HEK293T (cell line): ENCODE measurements around the gene ADGRL3.

Experiments
- CTCF ChIA-PET: fragments of 350-600 bp; formaldehyde crosslinking; extraction: SDS; loops from one replicate; lab custom pipeline; 2021; ENCODE audit warnings: antibody characterized with exemption, inconsistent platforms; lab: Yijun Ruan, JAX
- POLR2A ChIA-PET: fragments of 350-600 bp; formaldehyde crosslinking; extraction: SDS; loops from one replicate; lab custom pipeline; 2020; ENCODE audit warnings: antibody characterized with exemption, inconsistent platforms; lab: Yijun Ruan, JAX
- DNase-seq: peaks from one replicate; pipeline ENCODE4 v3.0.0; 2012; ENCODE audit warnings: mixed read lengths; ENCODE audit errors: extremely low spot score
- ARNT ChIP-seq: fragments of 450-650 bp; IDR thresholded peaks from 2 replicates; pipeline ENCODE4 v1.6.1; 2017; ENCODE audit warnings: mild to moderate bottlenecking
- BHLHE40 ChIP-seq: fragments of 450-650 bp; IDR thresholded peaks from 2 replicates; pipeline ENCODE4 v1.6.1; 2016; ENCODE audit warnings: mild to moderate bottlenecking, moderate library complexity, borderline replicate concordance
- CTBP1 ChIP-seq: fragments of 450-650 bp; IDR thresholded peaks from 2 replicates; pipeline ENCODE4 v1.6.1; 2016; ENCODE audit warnings: borderline replicate concordance
- ELF4 ChIP-seq: fragments of 450-650 bp; IDR thresholded peaks from 2 replicates; pipeline ENCODE4 v1.6.1; 2017; ENCODE audit warnings: antibody characterized with exemption
- FOXA1 ChIP-seq: fragments of 450-650 bp; IDR thresholded peaks from 2 replicates; pipeline ENCODE4 v1.6.1; 2016; ENCODE audit warnings: mild to moderate bottlenecking
- FOXK2 ChIP-seq: fragments of 450-650 bp; IDR thresholded peaks from 2 replicates; pipeline ENCODE4 v1.6.1; 2016; ENCODE audit warnings: mild to moderate bottlenecking
- FOXM1 ChIP-seq: fragments of 450-650 bp; IDR thresholded peaks from 2 replicates; pipeline ENCODE4 v1.6.1; 2017; ENCODE audit warnings: mild to moderate bottlenecking, borderline replicate concordance
- HDGF ChIP-seq: fragments of 450-650 bp; IDR thresholded peaks from 2 replicates; pipeline ENCODE4 v1.6.1; 2017; ENCODE audit warnings: antibody characterized with exemption, borderline replicate concordance
- L3MBTL2 ChIP-seq: fragments of 450-650 bp; conservative IDR thresholded peaks from 2 replicates; pipeline ENCODE4 v1.6.1; 2016; ENCODE audit warnings: mild to moderate bottlenecking
- LEF1 ChIP-seq: fragments of 450-650 bp; IDR thresholded peaks from 2 replicates; pipeline ENCODE4 v1.6.1; 2017; ENCODE audit warnings: mild to moderate bottlenecking, borderline replicate concordance
- NFRKB ChIP-seq: fragments of 450-650 bp; IDR thresholded peaks from 2 replicates; pipeline ENCODE4 v1.6.1; 2016; ENCODE audit warnings: mild to moderate bottlenecking, moderate library complexity
- SP1 ChIP-seq: fragments of 450-650 bp; IDR thresholded peaks from 2 replicates; pipeline ENCODE4 v1.6.1; 2017
- SUZ12 ChIP-seq: fragments of 450-650 bp; IDR thresholded peaks from 2 replicates; pipeline ENCODE4 v1.6.1; 2016; ENCODE audit warnings: mild to moderate bottlenecking
- TARDBP ChIP-seq: fragments of 450-650 bp; IDR thresholded peaks from 2 replicates; pipeline ENCODE4 v1.6.1; 2016
- ZNF384 ChIP-seq: fragments of 450-650 bp; IDR thresholded peaks from 2 replicates; pipeline ENCODE4 v1.6.1; 2016
- TF ChIP-seq, protein P1 (sequence below): fragments of 450-650 bp; IDR thresholded peaks from 2 replicates; pipeline ENCODE4 v1.6.1; 2016

Gene ADGRL3

DNA sequence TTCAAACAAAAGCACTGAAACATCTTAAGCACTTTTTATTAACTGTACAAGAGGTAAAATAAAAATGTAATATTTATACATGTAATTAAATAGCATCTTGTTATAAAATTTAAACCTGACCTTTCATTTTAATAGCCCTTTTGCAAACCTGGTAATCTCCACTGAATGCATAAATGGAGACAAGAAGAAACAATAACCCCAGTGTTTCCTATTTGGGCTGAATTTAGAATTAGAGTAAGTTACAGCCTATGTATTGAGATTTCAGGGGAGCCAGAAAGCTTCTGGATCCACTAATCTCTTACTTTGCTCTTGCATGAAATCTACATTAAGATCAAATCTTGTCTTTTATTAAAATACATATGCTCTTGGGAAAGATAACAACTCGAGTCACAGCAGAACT lies 261.8 kb downstream of the ADGRL3 start:
- no peak for DNase-seq
- TF ChIP-seq FOXA1 (no peak), HDGF (no peak), ELF4 (no peak), NFRKB (no peak), TARDBP (no peak)
- POLR2A ChIA-PET: no interaction called here
- CTCF ChIA-PET: no interaction called here

DNA sequence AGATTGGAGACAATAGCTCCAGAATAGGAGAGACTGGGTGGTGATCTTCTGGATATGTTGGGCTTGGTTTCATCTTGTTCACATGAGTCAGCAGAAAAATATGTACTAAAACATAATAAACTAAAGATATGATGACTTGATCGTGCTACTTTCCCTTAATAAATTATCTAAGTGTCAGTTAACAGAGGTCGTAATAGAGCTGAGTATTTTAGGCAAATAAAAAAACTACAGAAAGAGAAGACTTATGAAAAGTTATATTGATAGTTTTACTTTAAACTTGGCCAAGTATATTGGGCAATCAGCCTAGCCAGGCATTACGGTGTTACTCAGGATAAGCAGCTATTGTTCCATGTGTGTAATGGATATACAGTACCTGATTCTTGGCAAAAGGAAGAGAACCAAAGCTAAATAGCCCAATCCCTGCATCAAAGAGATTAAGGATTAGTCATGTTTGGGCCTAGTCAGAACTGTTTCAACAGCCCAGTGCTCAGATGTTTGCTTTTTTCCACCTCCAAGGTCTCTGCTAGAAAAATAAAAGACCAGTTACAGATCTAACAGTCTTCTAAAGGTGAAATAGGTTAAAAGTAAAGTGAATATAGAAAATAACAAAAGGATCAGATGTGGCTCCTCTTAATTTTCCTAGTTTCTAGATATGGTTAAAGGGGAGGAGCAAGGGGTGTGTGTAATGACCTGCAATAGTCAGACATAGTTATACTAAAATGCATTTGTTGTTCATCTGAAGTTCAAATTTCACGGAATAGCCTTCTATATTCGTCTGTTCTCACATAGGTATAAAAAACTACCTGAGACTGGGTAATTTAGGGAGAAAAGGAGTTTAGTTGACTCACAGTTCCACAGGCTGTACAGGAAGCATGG lies 262.6 kb downstream of the ADGRL3 start:
- ChIA-PET POLR2A (no interaction called here), CTCF (no interaction called here)
- no peak for DNase-seq
- no peak for TF ChIP-seq HDGF
- no peak for TF ChIP-seq TARDBP
- no peak for TF ChIP-seq ZNF384
- no peak for TF ChIP-seq CTBP1
- no peak for TF ChIP-seq SP1
- TF ChIP-seq SUZ12: no peak
- no peak for TF ChIP-seq L3MBTL2
- no peak for TF ChIP-seq LEF1
- no peak for TF ChIP-seq FOXM1
- no peak for TF ChIP-seq NFRKB
- TF ChIP-seq, protein P1, sequence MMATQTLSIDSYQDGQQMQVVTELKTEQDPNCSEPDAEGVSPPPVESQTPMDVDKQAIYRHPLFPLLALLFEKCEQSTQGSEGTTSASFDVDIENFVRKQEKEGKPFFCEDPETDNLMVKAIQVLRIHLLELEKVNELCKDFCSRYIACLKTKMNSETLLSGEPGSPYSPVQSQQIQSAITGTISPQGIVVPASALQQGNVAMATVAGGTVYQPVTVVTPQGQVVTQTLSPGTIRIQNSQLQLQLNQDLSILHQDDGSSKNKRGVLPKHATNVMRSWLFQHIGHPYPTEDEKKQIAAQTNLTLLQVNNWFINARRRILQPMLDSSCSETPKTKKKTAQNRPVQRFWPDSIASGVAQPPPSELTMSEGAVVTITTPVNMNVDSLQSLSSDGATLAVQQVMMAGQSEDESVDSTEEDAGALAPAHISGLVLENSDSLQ: no peak
- no peak for TF ChIP-seq FOXA1
- TF ChIP-seq BHLHE40: no peak
- no peak for TF ChIP-seq FOXK2
- TF ChIP-seq ELF4: no peak
- TF ChIP-seq ARNT: no peak

DNA sequence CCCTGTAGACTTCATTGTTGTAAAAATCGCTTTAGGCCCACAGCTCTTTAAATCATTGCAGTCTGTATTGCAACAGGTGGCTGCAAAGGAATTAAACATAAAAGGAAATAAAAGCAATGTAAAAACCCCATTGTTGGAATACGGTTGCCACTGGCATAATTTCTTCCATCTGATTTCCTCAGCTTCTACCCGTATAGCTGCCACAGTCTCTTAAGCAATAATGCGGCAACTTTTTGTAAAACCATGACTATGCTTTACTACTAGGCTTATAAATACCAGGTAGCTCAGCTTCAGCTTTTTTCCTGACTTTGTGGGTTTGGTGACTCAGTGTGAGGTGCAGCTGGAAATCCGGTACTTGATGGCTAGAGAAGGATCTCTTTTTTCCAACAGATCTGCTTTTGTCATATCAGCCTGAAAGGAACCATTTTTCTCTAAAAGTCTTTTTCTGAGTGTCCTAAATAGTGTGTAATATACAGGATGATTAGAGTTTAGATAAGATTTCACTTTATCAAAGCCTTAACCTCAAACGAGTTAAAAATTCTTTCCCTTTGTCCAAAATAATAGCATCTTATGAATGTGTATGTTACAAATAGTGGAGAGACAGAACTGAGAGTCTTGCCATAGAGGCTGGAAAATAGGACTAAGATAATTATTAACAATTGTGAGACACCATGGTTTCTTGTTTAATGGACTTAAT lies 268.0 kb downstream of the ADGRL3 start:
- TF ChIP-seq SUZ12: no peak
- no peak for TF ChIP-seq ELF4
- no peak for TF ChIP-seq HDGF
- no peak for TF ChIP-seq FOXK2
- TF ChIP-seq FOXA1: no peak
- no peak for TF ChIP-seq TARDBP
- no peak for TF ChIP-seq ZNF384
- no peak for TF ChIP-seq SP1
- no peak for TF ChIP-seq FOXM1
- TF ChIP-seq NFRKB: no peak
- TF ChIP-seq L3MBTL2: no peak
- no peak for TF ChIP-seq ARNT
- TF ChIP-seq BHLHE40: no peak
- no peak for TF ChIP-seq CTBP1
- no peak for TF ChIP-seq LEF1
- TF ChIP-seq, protein P1: no peak
- CTCF ChIA-PET: interaction anchor here (0.6 kb wide), 1 partner anchor 21 kb away, joined by 3 read pairs; no protein-coding TSS in a partner anchor
- DNase-seq: no peak
- POLR2A ChIA-PET: no interaction called here

DNA sequence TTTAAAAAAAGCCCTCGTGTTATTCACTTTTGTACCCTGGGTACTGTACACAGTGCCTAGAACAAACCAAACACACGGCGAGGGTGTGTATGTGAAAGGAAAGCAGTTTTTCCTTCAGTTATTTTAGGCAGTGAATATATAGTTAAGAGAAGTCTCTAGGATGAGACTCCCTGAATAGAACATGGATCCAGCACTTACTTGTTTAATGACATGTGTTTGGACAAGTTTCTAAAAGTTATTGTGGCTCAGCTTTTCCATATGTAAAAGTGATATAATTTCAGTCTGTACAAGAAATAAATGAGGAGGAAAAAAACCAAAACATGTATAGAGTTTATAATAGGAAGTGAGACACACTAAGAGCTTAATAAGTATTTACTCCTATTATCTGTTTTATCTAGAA lies 273.2 kb downstream of the ADGRL3 start:
- no peak for TF ChIP-seq ZNF384
- no peak for TF ChIP-seq HDGF
- TF ChIP-seq ARNT: no peak
- no peak for TF ChIP-seq LEF1
- no peak for TF ChIP-seq ELF4
- TF ChIP-seq FOXA1: no peak
- TF ChIP-seq TARDBP: no peak
- TF ChIP-seq CTBP1: no peak
- no peak for TF ChIP-seq L3MBTL2
- no peak for TF ChIP-seq FOXM1
- no peak for TF ChIP-seq BHLHE40
- TF ChIP-seq FOXK2: no peak
- TF ChIP-seq SP1: no peak
- TF ChIP-seq NFRKB: no peak
- TF ChIP-seq, protein P1: no peak
- no peak for DNase-seq
- POLR2A ChIA-PET: no interaction called here
- CTCF ChIA-PET: no interaction called here

DNA sequence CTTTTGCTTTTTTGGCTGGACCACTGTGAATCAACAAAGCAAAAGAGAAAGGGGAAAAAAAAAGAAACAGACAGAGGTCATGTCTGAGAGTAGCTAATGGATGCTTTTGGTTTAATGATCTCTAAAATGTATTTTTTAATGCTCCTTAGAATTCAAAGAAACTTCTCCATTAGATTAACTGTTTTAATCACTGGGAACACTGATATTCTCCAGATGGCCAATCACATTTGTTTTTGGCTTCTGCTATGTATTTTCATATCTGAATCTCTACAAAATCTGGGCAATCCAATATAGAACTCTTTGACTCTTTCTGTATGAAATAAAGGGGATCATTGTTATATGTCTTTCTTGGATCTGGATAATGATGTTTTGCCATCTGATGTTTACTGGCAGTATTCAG lies 278.2 kb downstream of the ADGRL3 start:
- ChIA-PET POLR2A (no interaction called here), CTCF (no interaction called here)
- TF ChIP-seq FOXK2 (no peak), ARNT (no peak), LEF1 (no peak), ELF4 (no peak), SUZ12 (no peak), ZNF384 (no peak), HDGF (no peak), FOXM1 (no peak)
- no peak for DNase-seq

DNA sequence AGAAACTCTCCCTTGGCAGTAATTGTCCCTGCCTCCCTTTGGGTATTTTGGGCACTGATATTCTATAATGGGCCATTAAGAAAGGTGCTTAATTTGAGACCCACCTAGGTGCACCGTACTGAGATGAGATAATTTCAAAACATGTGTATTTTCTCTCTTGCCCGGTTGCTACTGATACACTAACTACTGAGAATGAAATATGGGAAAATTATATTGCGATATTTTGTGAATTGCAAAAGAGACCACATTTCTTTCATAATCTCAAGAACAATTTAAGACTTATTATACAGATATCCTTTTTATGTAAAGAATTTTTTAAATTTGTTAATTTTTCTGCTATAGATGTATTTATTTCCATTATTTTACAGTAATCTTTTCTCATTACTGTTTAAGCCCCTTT lies 284.9 kb downstream of the ADGRL3 start:
- TF ChIP-seq FOXK2 (no peak), ARNT (no peak), SP1 (no peak), CTBP1 (no peak), L3MBTL2 (no peak), TARDBP (no peak)
- TF ChIP-seq, protein P1: no peak
- POLR2A ChIA-PET: no interaction called here
- no peak for DNase-seq
- CTCF ChIA-PET: no interaction called here
